HG03159 (cell line): Measurements from ENCODE around the gene CHRNB4.
"Not testable (repeated sequence)": the region's sequence is repeated elsewhere in the genome, so short reads cannot be mapped to it uniquely, and the experiment has no call there.

Experiments used
- ATAC-seq: cut with Tn5 transposase; IDR thresholded peaks from one replicate; pipeline ENCODE4 v1.9.1; 2021; ENCODE audit warnings: mild to moderate bottlenecking, moderate library complexity; ENCODE audit not compliant: unreplicated experiment

The CHRNB4 gene

DNA sequence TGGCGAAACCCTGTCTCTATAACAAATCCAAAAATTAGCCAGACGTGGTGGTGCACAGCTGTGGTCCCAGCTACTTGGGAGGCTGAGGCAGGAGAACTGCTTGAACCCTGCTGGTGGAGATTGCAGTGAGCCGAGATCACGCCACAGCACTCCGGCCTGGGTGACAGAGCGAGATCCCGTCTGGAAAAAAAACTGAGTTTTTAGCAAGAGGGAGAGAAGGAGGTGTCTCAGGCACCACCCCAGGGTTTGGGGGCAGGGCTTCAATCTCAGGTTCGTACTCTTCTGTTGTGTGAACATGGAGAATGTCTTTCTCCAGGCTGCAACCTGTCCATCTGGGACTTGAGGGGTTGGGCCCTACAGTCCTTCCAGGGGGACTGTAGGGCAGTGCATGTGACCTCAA, 22.9 kb downstream of the CHRNB4 start:
- ATAC-seq, result no peak

DNA sequence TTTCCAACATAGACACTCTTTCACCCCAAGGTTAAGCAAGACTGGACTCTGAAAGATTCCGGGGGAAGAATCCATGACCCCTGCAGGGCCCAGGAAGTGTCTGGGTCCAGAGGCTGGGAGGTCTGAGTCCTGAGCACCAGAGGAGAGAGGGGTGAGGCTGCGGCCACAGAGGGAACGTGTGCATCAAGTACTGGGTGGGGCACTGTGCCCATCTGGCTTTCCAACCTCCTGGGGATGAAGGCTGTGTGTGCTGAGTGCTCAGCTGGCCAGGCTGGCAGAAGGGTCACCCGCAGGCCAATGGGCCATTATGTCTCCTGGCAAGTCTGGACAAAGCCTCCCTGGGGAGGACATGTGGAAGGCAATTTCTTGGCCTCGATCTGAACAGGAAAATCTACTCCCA, 23.5 kb downstream of the CHRNB4 start:
- no peak for ATAC-seq

DNA sequence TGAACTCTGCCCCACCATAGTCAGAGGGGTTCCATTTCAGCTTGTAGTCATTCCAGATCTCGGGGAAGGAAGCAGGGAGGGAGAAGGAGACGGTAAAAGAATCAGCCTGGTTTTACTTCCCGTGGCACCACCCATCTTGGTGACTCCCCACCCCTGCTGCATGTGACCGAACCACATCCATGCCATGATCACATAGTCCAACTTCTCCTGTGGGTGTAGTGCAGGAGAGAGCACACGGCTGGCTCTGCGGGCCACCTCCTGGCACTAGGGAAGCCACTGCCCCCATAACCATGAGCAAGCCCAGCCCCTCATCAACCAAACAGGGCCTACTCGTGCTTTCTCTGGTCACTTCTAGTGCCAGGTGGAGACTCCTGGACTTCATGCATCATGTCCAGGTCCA, 23.9 kb downstream of the CHRNB4 start:
- no peak for ATAC-seq

DNA sequence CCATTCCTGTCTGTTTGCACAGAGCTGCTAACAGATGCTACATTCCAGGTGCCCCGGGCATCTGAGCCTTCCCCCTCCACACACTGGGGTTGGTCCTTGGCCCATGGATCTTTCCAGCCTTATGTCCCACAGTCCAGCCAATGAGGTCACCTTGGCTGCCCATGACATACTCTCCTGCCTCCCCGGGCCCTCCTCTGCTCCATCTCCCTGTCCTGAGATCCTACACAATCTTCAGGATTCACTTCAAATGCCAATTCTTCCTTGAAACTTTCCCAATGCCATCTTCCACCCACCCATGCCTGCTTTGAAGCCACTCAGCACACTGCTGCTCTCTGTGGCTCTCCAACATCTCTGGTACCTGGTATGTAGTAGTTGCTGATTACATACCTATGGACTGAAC, 24.5 kb downstream of the CHRNB4 start:
- ATAC-seq, result no peak

DNA sequence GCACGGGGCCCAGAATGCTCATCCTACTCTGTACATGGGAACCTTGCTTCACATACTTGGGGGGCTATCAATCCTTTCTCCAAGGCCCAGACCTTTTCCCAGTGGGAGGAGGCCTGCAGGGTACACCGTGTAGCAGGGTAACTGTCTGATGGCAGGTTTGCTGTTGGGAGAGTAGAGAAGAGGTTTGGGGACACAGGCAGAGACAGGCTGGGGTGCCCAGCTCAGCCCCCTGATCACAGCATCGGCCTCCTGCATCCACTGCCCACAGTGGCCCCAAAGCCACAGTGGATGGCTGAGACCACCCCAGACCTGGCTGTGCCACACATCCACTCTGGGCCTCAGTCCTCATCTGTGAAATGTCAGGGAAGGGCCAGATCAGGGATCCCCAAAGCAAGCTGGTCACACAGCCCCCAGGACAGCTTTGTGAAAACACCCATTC, 25.8 kb downstream of the CHRNB4 start:
- no peak for ATAC-seq

DNA sequence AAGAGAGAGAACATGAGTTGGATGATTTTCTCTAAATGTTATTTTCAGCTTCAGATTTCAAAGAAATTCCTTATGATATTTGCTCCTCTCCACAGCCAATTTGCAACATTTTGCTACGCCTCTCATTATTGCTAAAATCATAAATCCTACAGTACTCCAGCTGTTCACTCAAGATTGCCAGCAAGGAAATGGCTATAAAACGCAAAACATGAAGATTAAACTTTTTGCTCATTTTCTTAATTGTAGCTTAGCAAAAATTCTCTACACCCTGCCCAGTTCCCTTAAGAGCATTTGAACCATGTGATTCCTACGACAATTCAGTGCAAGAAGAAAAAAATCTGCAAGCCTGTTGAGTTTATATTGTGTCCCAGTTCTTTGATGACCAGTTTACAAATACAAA, 27.0 kb downstream of the CHRNB4 start:
- no peak for ATAC-seq

DNA sequence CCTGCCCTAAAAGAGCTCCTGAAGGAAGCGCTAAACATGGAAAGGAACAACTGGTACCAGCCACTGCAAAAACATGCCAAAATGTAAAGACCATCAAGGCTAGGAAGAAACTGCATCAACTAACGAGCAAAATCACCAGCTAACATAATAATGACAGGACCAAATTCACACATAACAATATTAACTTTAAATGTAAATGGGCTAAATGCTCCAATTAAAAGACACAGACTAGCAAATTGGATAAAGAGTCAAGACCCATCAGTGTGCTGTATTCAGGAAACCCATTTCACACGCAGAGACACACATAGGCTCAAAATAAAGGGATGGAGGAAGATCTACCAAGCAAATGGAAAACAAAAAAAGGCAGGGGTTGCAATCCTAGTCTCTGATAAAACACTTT, 31.5 kb downstream of the CHRNB4 start:
- not testable (repeated sequence) for ATAC-seq

DNA sequence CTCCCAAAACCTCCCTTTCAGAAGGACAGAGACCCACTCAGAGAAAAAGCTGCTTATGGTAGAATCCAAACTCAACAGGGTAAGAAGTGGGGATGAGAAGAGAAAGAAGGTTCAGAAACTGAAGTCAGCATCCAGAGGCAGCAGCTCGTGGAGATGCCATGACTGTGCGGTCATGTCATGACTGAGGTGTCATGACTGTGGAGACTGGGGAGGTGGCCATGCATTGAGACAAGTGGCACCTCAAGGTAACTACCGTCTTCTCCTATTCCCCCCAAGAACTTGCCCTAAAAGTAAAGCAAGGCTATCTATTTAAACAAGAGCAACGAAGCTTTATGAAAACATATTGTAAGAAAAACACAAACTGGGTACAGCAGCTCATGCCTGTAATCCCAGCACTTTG, 35.3 kb downstream of the CHRNB4 start:
- ATAC-seq, result no peak

DNA sequence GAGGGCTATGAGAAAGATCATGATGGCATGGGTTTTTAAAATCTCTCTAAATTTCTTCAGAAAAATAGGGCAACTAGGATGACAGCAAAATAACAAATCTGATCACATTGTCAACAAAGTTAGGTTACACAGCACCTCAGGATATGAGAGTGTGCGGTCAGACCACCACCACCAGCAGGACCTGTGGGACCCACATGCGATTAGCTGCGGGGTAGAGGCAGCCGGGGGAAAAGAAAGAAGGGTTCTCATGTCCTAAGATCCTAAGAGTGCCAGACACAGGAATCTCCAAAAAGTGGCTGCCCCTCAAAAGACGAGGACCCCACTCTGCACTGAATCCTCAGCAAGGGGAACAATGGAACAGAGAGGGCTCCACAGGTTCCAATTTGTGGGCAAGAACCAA, 35.8 kb downstream of the CHRNB4 start:
- no peak for ATAC-seq

DNA sequence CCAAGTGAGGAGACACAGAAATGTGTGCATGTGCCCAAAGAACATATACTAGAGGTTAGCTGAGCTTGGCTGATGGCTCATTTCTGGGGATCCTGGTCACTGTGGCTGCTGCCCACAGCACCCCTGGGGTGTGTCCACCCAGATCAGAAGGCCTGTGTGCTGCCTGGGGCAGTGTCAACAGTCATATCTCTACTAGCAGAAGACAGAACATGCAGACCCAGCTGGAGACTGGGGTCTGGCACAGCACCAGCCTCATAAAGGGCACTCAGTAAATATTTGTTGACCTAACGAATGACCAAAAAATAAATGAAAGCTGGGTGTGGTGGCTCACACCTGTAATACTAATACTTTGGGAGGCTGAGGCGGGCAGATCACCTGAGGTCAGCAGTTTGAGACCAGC, 36.6 kb downstream of the CHRNB4 start:
- no peak for ATAC-seq

DNA sequence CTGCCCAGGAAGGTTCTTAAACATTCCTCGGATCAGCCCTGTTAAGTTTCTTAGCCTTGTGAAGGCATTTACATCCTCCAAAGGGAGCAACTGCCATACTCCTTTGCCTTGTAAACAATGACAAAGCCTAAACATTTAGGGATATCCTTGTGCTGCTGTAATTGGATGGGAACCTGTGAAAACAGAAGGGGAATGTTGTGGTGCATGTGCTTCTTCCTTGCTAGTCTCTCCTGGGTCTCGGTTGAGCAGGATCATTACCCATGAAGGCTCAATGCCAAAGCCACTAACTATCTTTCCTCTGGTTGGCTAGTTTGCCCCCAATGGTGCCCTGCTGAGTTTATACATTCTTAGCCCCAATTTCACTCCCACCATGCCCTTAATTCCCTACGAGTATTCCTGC, 37.5 kb downstream of the CHRNB4 start:
- no peak for ATAC-seq

DNA sequence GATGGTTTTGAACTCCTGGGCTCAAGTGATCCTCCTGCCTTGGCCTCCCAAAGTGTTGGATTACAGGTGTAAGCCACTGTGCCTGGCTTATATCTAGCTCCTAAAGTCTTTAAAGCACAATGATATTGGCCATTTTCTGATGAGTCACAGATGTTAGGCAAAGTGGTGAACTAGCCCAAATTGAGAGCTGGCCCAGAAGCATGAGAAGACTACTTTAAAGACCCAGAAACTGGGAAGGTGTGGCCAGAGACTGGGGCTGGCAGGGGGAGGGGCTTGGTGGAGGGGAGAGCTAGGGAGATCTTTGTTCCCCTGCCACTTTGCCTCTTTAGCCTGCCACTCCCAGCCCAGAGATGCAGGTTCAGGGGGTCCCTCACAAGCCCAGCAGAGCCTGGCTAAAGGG, 41.8 kb downstream of the CHRNB4 start:
- ATAC-seq, result no peak

DNA sequence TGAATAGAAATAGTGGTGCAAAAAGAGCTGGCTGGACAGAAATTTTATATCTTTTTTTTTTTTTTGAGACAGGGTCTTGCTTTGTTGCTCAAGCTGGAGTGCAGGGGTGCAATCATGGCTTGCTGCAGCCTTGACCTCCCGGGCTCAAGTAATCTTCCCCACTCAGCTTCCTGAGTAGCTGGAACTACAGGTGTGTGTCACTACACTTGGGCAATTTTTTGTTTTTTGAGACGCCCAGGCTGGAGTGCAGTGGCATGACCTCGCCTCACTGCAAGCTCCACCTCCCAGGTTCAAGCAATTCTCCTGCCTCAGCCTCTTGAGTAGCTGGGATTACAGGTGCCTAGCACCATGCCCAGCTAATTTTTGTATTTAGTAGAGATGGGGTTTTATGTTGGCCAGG, 42.7 kb downstream of the CHRNB4 start:
- no peak for ATAC-seq

DNA sequence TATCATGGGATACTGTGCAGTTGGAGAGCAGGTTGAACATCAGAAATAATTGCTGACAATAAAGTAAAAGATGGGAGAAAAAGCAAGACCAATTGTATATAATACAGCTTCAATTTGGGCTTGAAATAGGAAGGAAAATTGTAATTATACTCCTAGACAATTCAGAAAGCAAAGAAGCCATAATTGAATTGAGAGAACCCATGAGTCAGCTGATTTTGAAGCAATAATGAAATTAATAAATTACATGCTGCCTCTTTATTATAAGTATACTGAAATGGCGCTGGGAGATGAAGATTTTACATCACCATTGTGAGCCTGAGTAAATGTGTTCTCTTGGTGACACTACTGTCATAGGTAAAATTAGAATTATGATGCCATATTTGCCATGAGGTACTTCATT, 43.4 kb downstream of the CHRNB4 start:
- no peak for ATAC-seq

DNA sequence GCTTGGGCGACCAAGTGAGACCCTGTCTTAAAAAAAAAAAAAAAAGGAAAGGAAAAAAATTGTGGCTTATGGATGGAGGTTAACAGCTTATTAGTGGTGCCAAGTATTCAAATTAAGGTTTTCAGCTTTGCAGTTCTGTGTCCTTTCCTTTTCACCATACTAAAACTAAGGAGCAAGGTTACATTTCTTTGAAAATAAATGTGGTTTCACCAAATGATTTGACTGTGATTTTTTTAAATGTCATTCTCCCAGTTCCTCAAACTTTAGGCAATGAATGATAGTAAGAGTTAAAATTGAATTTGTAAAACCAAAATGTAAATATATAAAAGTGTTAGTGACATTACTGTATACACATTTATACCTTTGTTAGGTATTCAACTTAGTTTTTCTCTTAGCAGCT, 66.1 kb downstream of the CHRNB4 start:
- ATAC-seq, result no peak
